D341Med (cell line): Measurements from ENCODE around the gene ISL2.

Experiments used
- DNase-seq: peaks from one replicate; pipeline ENCODE4 v3.0.0; 2012; ENCODE audit warnings: low spot score

The ISL2 gene

DNA sequence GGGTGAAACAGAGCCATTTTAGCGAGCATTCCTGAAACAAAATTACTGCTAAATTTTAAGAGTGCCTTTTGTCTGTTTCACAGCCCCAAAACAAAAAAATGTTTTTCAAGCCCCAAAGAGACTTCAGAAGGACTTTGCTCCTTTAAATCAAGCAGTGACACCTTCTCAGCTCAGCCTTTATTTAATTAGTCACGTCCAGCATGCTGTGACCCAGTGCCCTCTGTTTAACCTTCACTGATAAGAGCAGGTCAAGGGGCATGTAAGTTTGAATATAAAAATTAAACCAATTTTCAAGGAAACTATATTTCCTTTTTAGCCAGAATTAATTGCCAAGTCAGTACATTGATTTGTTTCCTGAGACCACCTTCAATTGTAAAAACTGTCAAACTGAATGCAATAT is 40.6 kb downstream of the ISL2 start:
- DNase-seq: no peak

DNA sequence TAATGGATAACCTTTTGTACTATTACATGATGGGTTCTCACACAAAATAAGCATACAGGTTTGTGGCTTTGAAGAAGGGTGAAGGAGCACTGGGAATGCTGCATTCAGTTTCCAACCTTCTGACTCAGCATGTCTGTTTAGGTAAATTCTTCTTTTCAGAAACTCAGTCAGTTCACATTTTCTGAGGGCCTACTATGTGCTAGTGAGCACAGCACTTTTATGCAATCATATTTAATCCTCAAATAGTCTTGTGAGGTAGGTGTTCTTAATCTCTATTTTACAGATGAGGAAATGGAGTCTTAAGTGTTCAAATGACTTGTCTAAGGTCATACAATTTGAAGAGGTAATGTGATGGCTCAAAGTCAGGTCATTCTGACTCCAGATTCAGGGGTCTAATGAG is 41.2 kb downstream of the ISL2 start:
- DNase-seq: no peak

DNA sequence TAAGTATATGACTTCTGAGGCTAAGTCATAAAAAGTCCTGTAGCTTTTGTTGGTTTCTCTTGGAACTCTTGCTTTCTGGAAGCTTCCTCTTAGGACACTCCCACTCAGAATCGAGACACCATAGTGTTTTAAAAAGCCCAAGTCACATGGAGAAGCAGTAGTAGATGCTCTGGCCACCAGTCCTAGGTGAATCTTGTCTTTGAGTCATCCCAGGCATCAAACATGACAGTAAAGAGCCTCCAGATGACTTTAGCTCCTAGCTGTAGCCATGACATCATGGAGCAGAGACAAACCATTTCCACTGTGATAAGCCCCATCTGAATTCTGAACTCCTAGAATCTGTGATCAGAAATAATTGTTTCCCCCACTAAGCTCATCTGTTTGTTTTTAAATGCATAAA is 42.1 kb downstream of the ISL2 start:
- DNase-seq: no peak

DNA sequence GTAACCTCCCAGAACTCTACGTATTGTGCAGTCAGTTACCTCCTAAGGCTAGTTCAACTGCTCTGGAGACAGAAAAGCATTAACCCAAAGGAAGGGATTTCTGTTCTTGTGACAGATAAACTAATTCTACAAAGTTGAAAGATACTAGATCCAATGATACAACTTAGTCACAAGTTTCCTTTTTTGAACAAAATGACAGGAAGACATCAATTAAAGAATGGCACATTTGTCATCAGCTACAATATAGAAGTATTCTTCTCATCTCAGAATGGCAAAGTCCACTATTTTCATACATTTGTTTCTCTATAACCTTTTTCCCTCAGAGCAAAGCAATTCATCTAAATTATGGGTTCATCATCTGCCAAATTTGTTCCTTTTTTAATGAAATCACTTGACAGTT is 43.7 kb downstream of the ISL2 start:
- DNase-seq: no peak

DNA sequence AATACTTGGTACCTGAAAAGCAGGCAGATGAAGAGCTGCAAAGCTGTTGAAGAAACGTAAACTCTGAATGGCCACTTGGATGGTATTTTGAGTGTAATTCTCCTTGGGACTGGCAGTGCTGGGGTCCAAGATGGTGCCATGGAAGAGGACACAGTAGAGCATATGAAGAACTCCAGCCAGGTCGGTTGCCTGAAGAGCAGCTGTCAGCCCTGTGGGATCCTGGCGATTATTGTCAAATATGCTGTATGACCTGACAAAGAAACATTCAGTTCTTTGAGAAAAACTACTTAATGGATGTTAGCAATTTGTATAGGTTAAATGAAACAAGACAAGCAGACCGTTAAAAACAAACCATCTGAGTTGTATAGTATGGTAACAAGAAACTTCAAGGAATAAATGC is 44.8 kb downstream of the ISL2 start:
- DNase-seq: no peak

DNA sequence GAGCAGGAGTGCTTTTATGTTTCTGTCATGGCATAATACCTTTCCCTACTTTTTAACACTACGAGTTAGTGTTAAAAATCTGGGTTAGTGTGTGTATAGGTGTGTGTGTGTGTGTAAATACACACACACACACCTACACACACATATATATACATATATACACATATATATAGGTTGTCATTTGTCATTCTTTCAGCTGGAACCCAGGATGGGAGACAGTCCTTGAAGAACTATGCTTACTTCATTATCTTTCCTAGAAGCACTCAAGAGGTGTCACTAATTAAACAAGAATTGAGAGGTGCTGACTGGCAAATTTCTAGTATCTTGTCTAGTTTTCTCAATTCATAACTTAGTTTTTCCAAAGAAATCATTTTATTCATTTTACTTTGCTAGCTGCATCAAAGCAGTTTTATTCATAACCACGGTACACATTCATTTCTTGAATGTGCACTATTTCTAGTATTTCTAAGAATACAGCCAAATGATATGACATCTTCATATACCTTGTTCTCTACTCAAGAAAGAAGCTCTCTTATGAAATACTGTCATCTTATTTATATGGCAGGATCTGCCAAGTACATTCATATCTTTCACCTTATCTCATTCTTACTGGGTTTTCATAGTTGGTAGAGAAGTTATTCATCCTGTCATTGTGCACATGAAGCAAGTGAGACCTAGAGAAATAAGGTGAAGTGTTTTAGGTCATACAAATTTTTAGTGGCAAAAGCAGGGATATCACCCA is 46.6 kb downstream of the ISL2 start:
- no peak for DNase-seq

DNA sequence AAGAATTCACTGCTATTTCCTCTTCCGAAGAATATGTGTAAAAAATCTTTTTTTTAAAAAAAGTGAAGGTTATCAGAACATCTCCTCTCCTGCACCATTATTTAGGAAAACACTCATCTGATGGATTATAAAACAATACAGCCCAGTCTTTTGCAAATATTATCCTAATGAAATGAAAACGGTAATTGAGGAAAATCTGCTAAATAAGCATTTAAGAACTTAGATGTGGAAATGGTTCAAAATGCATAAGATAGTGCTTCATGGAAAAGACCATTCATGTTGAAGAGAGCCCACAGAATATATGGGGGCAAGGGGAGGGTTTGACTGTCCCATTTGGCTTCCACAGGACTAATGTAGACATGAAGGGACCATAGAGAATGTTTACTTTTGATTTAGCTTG is 47.8 kb downstream of the ISL2 start:
- no peak for DNase-seq

DNA sequence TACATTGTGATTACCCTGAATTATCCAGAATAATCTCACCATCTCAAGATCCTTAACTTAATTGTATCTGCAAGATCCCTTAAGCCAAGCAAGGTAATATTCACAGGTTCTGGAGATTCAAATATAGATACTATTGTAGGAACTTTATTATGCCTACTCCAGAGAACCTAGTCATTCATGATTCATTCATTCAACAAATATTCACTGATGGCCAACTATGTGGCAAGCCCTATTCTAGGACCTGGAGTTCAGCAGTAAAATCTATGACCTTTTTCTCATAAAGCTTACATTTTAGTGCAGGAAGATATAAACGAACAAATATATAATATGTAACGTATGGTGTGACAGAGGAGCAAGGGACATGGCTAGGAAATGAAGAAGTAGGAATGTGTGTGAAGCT is 49.6 kb downstream of the ISL2 start:
- DNase-seq: no peak

DNA sequence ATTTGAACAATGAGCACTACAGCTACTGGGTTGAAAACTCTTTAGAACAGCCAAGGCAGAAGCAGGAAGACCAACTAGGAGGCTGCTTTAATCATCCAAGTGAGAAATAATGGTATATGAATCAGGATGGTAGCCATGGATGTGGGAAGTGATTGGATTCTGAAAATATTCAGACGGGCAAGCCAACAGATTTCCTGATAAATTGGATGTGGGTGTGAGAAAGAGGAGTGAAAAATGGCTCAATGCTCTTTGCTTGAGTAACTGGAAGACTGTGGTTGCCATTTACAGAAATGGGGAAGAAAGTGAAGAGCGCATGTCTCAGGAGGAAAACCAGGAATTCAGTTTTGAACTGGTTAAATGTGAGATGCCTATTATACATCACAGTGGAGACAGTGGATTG is 50.4 kb downstream of the ISL2 start:
- DNase-seq: no peak

DNA sequence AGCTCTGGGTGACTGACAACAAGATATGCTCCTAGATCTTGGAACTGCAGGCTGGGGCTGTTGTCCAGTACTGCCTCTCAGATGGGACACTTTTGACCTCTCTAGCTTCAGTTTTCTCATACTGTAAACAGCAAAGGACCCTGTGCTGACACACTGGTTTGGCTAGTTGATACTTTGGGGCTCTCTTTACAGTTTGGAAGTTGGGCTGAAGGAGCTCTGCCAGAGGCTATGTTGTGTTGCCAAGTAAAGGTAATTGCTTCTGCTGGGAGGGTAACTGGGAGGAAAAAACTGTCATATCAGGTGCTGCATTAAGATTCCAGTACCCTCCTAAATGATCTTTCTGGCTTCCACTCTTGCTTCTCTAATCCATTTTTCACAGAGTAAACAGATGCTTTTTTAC is 54.0 kb downstream of the ISL2 start:
- DNase-seq: no peak

DNA sequence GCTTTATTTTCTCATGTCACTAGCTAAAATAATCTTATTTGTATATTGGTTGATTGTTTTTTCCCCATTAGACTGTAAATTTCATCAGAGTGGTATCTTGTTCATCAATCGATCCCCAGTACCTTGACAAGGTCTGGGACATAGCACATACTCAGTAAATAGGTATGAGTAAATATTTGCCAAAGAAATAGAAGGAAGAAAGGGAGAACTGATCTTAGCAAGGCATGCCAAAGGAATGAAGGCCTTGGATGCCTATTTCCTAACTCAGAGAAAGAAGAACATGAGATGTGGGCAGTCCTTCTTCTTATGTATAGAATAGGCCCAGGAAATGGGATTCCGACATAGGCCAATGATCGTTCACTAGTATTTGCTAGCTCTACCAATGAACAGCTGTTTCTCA is 54.7 kb downstream of the ISL2 start:
- DNase-seq: no peak

DNA sequence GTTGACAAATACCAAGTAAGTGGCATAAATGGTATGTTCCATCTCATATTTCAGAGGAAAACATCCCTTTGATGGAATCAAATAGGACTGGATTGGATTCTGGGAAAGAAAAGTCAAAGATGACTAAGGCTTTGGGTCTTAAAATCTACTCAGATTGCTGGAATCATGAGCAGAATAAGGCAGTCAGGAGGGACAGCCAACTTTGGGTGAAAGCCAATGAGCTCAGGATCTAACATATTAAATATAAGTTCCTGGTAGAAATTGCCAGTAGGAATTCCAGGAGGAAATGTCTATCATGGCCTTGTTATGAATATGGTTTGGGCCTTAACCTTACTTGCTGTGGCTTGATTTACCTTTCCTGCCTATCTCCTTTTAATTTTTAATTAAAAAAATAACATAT is 55.3 kb downstream of the ISL2 start:
- DNase-seq: no peak
